HFFc6 (cell line): ENCODE measurements around the gene MTSS2. TPM values are rescaled to one million over a fixed set of nuclear protein-coding genes. Genes with fewer than 3 reads are reported as not detected.
A peak's percentile ranks its signal among the peaks of the same experiment; 100 is the strongest.

Source experiments
- DNase-seq: peaks from one replicate; pipeline ENCODE4 v3.0.0-alpha.2; 2018
- H3K27ac Mint-ChIP-seq: 2 replicates; pipeline ENCODE4 v1.8.0; 2020; ENCODE audit warnings: mild to moderate bottlenecking, mixed read lengths
- H3K27me3 Mint-ChIP-seq: 2 replicates; pipeline ENCODE4 v1.8.0; 2021; ENCODE audit warnings: mild to moderate bottlenecking, moderate library complexity, mixed read lengths; ENCODE audit not compliant: insufficient read depth
- H3K36me3 Mint-ChIP-seq: 2 replicates; pipeline ENCODE4 v1.8.0; 2021; ENCODE audit warnings: low read depth, mixed read lengths
- H3K4me1 Mint-ChIP-seq: 2 replicates; pipeline ENCODE4 v1.8.0; 2020; ENCODE audit warnings: low read depth, mixed read lengths
- H3K4me3 Mint-ChIP-seq: 2 replicates; pipeline ENCODE4 v1.8.0; 2020; ENCODE audit warnings: mild to moderate bottlenecking, moderate library complexity, mixed read lengths
- H3K9me3 Mint-ChIP-seq: 2 replicates; pipeline ENCODE4 v1.8.0; 2020; ENCODE audit warnings: mild to moderate bottlenecking, mixed read lengths
- total RNA-seq, 6 experiments: library from RNA; stranded (reverse); fragmentation: NEBNext Ultra II Directional; extraction: Animal tissue kit (Norgen Biotek cat#: 25700); gene quantifications; 2 replicates in 1 of 6; 3 replicates in 5 of 6; pipeline ENCODE4 v1.2.3, GENCODE V29; 2021
- TF ChIP-seq, protein P1 (sequence below): fragments of 200-600 bp; sonication (generic); IDR thresholded peaks from 2 replicates; pipeline ENCODE4 v1.5.0; 2021; ENCODE audit warnings: antibody characterized with exemption, mild to moderate bottlenecking

Gene MTSS2
- total RNA-seq, 6 experiments from 2014 or later = 82.0 to 96.1 (median 86.5) TPM

DNA sequence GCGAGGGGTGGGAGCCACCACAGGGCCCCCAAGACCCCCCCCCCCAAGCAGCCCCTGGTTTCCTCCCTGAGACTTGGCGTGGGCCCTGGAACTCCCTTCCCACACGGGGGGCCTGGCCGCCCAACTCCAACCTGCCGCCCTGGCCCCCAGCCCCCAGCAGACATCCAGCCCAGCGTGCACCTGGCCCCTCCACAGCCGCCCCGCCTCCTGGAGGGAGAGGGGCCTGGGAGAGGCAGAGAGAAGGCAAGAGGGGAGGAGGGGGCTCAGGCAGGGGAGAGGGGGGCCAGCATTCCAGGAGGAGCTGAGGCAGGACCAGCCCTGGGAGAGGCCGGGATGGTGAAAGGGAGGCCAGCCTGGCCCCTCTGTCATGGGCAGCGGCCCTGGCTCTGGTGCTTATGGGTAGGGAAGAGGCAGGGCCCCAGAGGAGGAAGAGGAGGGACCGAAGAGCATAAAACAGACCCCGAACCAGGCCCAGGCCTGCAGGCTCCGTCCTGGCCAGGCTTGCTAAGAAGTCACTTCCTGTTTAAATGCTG is 22.8 kb downstream of the MTSS2 start:
- TF ChIP-seq, protein P1, sequence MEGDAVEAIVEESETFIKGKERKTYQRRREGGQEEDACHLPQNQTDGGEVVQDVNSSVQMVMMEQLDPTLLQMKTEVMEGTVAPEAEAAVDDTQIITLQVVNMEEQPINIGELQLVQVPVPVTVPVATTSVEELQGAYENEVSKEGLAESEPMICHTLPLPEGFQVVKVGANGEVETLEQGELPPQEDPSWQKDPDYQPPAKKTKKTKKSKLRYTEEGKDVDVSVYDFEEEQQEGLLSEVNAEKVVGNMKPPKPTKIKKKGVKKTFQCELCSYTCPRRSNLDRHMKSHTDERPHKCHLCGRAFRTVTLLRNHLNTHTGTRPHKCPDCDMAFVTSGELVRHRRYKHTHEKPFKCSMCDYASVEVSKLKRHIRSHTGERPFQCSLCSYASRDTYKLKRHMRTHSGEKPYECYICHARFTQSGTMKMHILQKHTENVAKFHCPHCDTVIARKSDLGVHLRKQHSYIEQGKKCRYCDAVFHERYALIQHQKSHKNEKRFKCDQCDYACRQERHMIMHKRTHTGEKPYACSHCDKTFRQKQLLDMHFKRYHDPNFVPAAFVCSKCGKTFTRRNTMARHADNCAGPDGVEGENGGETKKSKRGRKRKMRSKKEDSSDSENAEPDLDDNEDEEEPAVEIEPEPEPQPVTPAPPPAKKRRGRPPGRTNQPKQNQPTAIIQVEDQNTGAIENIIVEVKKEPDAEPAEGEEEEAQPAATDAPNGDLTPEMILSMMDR = no peak
- H3K4me1 Mint-ChIP-seq = no peaks in the 10 kb centered on the region; the same call in 1 of the 2 replicates
- H3K27ac Mint-ChIP-seq = no peak overlapping the region
- H3K4me3 Mint-ChIP-seq = no peak overlapping the region
- H3K9me3 Mint-ChIP-seq = no peaks in the 10 kb centered on the region
- peaks cover 24% of the 10 kb centered on the region for H3K27me3 Mint-ChIP-seq
- DNase-seq = no peak
- peaks cover 22% of the 10 kb centered on the region for H3K36me3 Mint-ChIP-seq

DNA sequence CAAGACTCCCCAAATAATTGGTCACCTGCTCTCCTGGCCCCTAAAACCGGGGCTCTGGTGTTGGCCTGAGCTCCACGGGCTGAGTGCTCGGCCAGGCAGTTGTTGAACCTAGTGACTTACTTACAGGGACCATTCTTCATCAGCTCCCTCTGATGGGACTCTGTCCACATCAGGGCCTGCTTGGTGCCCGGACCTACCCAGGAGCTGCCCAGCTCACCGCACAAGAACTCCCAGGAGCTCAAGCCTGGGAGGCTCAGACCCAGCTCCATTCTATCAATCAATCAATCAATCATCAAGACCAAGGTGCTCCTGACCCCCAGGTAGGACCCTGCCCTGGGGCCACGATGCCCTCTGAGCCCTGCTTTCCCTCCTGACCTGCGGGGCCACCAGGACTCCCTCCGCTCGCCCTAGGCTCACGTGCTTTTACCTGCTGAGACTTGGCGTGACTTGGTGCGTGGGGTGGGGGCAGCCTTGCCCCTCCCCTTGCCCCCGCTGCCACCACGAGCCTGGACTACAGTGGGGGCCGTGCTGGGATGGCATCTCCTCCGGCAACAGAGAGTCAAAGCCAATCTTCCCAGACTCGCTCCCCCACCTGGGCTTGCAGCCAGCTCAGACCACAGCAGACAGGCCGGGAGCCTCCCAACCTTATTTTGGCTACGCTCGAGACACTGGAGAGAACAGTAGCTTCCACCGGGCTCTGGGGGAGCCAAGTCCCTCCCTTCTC is 23.8 kb downstream of the MTSS2 start:
- Mint-ChIP-seq H3K27me3 (peaks cover 24% of the 10 kb centered on the region), H3K4me1 (no peaks in the 10 kb centered on the region; the same call in 1 of the 2 replicates), H3K36me3 (peaks cover 13% of the 10 kb centered on the region), H3K4me3 (no peak overlapping the region), H3K9me3 (no peaks in the 10 kb centered on the region), H3K27ac (peak overlapping the region; percentile 43; the same call in 1 of the 2 replicates)
- DNase-seq = no peak
- TF ChIP-seq, protein P1 = no peak

DNA sequence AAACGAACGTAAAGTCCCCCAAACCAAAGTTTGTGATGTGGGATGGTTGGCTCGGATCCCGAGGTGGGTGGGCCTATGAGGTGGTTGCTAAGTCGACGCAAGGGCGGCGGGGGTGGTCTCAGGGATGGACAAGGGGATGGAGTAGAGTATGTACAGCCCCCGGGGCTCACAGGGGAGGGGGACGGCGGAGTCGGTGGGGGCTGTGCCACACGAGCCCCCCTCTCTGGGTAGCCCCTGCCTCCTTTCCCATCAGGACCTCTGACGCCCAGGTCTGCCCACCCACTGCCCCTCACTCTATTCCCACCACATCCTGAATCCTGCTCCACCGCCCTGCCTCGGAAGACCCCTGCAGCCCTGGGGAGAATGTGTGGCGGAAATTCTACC is 24.3 kb downstream of the MTSS2 start:
- peaks cover 9% of the 10 kb centered on the region for H3K36me3 Mint-ChIP-seq
- peaks cover 24% of the 10 kb centered on the region for H3K27me3 Mint-ChIP-seq
- no peak for DNase-seq
- no peak overlapping the region for H3K4me3 Mint-ChIP-seq
- no peak overlapping the region for H3K27ac Mint-ChIP-seq
- no peaks in the 10 kb centered on the region; the same call in 1 of the 2 replicates for H3K4me1 Mint-ChIP-seq
- TF ChIP-seq, protein P1 = no peak
- no peaks in the 10 kb centered on the region for H3K9me3 Mint-ChIP-seq

DNA sequence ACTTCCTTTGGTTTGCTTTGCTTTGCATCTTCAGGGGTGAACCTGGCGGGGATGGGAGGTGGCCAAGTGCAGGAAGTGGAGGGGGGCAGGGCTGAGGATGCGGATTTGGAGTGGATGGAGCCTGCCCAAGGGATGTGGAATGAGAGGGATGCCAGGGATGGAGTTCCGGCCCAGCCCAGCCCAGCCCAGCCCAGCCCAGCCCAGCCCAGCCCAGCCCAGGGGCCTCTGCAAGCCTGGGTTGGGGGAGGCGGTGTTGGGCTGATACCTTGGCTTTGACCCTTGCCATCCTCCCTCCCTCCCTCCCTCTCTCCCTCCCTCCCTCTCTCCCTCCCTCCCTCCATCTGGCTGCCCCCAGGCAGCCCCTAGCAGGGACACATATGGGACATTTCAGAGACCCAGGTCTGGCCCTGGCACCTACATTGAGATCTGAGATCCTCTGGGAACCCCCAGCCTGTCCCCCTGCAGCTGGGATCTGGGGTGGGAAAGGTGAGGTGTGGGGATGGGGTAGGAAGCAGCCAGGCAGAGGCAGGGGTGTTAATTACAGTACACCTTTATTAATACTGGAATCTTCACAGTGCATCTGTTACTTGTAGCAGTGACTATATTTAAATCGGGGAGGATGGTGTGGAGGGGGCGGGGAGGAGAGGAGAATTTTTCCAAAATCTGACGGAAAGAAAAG is 25.0 kb downstream of the MTSS2 start:
- DNase-seq = no peak
- Mint-ChIP-seq H3K9me3 (no peaks in the 10 kb centered on the region), H3K36me3 (peaks cover 2% of the 10 kb centered on the region; the same call in 1 of the 2 replicates), H3K27me3 (peaks cover 23% of the 10 kb centered on the region), H3K4me1 (no peaks in the 10 kb centered on the region; the same call in 1 of the 2 replicates), H3K4me3 (no peak overlapping the region), H3K27ac (no peak overlapping the region)
- TF ChIP-seq, protein P1 = no peak

DNA sequence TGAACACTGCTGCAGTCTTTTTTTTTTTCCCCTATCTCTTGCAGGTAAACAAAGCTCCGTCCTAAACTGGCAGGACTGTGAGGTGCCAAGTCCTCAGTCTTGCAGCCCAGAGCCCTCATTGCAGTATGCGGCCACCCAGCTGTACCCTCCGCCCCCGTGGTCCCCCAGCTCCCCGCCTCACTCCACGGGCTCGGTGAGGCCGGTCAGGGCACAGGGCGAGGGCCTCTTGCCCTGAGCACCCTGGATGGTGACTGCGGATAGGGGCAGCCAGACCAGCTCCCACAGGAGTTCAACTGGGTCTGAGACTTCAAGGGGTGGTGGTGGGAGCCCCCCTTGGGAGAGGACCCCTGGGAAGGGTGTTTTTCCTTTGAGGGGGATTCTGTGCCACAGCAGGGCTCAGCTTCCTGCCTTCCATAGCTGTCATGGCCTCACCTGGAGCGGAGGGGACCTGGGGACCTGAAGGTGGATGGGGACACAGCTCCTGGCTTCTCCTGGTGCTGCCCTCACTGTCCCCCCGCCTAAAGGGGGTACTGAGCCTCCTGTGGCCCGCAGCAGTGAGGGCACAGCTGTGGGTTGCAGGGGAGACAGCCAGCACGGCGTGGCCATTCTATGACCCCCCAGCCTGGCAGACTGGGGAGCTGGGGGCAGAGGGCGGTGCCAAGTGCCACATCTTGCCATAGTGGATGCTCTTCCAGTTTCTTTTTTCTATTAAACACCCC is 25.7 kb downstream of the MTSS2 start:
- TF ChIP-seq, protein P1 = no peak
- H3K27ac Mint-ChIP-seq = no peak overlapping the region
- no peaks in the 10 kb centered on the region; the same call in 1 of the 2 replicates for H3K4me1 Mint-ChIP-seq
- peaks cover 21% of the 10 kb centered on the region for H3K27me3 Mint-ChIP-seq
- no peak for DNase-seq
- no peaks in the 10 kb centered on the region for H3K36me3 Mint-ChIP-seq
- no peak overlapping the region for H3K4me3 Mint-ChIP-seq
- no peaks in the 10 kb centered on the region for H3K9me3 Mint-ChIP-seq
